NOMO-1 (cell line): ENCODE results near the gene GNG5.
"Not testable (repeated sequence)": the region's sequence is repeated elsewhere in the genome, so short reads cannot be mapped to it uniquely, and the experiment has no call there.

ENCODE experiments used
- DNase-seq, 2 experiments: peaks; one replicate each; lab custom pipeline; 2025; ENCODE audit not compliant: unreplicated experiment in 2 of 2; lab: John Stamatoyannopoulos, UW

The GNG5 gene

GRCh38 chr1:84492726-84493125 lies 13.7 kb downstream of the GNG5 start:
- DNase-seq = no peak

- no peak for DNase-seq
Measured at GRCh38 chr1:84489766-84490165, 16.6 kb downstream of the GNG5 start.

GRCh38 chr1:84488107-84488506 lies 18.3 kb downstream of the GNG5 start:
- DNase-seq = peak in 1 of 2 experiments; percentile 41

GRCh38 chr1:84481317-84481716 lies 25.1 kb downstream of the GNG5 start:
- DNase-seq = no peak

GRCh38 chr1:84480650-84481049 lies 25.7 kb downstream of the GNG5 start:
- DNase-seq = no peak

- DNase-seq = no peak
Measured at GRCh38 chr1:84479998-84480397, 26.4 kb downstream of the GNG5 start.

- DNase-seq = peak; percentile 70 to 79
Measured at GRCh38 chr1:84478876-84479868, 27.2 kb downstream of the GNG5 start, which contains the start of gene RPF1. RPF1 (plus strand) TSS chr1:84479266; CDS start chr1:84479282, 16 bp downstream.

- no peak for DNase-seq
Measured at GRCh38 chr1:84476225-84476624, 30.2 kb downstream of the GNG5 start.

GRCh38 chr1:84467298-84467697 lies 39.1 kb downstream of the GNG5 start:
- no peak for DNase-seq

- peak; percentile 8 to 24 for DNase-seq
Measured at GRCh38 chr1:84462118-84462517, 44.3 kb downstream of the GNG5 start.

GRCh38 chr1:84452436-84452835 lies 53.9 kb downstream of the GNG5 start:
- DNase-seq = no peak

- DNase-seq = peak; percentile 88 to 97
Measured at GRCh38 chr1:84450910-84451309, 55.5 kb downstream of the GNG5 start.

GRCh38 chr1:84448704-84449103 lies 57.7 kb downstream of the GNG5 start:
- not testable (repeated sequence) for DNase-seq
